Measurements from ENCODE around the gene CNNM1. TPM values are rescaled to one million over a fixed set of nuclear protein-coding genes. Genes with fewer than 3 reads are reported as not detected.
A peak's percentile ranks its signal among the peaks of the same experiment; 100 is the strongest.

The CNNM1 gene
- total RNA-seq, 2 donors from 2014 or later = 0.15 to 0.16 TPM

- H3K4me1 Mint-ChIP-seq = peaks cover 26% of the 10 kb centered on the region
- H3K27me3 Mint-ChIP-seq = no peaks in the 10 kb centered on the region
- DNase-seq (no peak), ATAC-seq (no peak)
- no peaks in the 10 kb centered on the region for H3K36me3 Mint-ChIP-seq (ENCODE audit: low read depth)
- H3K9me3 ChIP-seq (ENCODE audit: control insufficient read depth, low read length, poor library complexity, severe bottlenecking) = no peaks in the 10 kb centered on the region
- no peak overlapping the region for H3K27ac Mint-ChIP-seq
- peak overlapping the region; percentile 69 for H3K4me3 Mint-ChIP-seq
Measured at GRCh38 chr10:99432047-99432446, 102.9 kb downstream of the CNNM1 start.

- H3K4me1 Mint-ChIP-seq = peaks cover 26% of the 10 kb centered on the region
Measured at GRCh38 chr10:99432881-99433280, 103.7 kb downstream of the CNNM1 start.

GRCh38 chr10:99433378-99434020 is 104.3 kb downstream of the CNNM1 start:
- Mint-ChIP-seq H3K27me3 (no peaks in the 10 kb centered on the region), H3K27ac (peak overlapping the region; percentile 4), H3K4me3 (no peak overlapping the region), H3K36me3 (ENCODE audit: low read depth) (no peaks in the 10 kb centered on the region), H3K4me1 (peaks cover 26% of the 10 kb centered on the region)
- H3K9me3 ChIP-seq (ENCODE audit: control insufficient read depth, low read length, poor library complexity, severe bottlenecking) = no peaks in the 10 kb centered on the region
- ATAC-seq (no peak), DNase-seq (no peak)

More at GRCh38 chr10:99432881-99433280, 103.7 kb downstream of the CNNM1 start:
- peak overlapping the region; percentile 4 for H3K27ac Mint-ChIP-seq
- DNase-seq (no peak), ATAC-seq (no peak)
- no peaks in the 10 kb centered on the region for H3K27me3 Mint-ChIP-seq
- H3K36me3 Mint-ChIP-seq (ENCODE audit: low read depth) = no peaks in the 10 kb centered on the region
- no peak overlapping the region for H3K4me3 Mint-ChIP-seq
- no peaks in the 10 kb centered on the region for H3K9me3 ChIP-seq (ENCODE audit: control insufficient read depth, low read length, poor library complexity, severe bottlenecking)

- no peaks in the 10 kb centered on the region for H3K27me3 Mint-ChIP-seq
- H3K36me3 Mint-ChIP-seq (ENCODE audit: low read depth) = no peaks in the 10 kb centered on the region
- H3K4me1 Mint-ChIP-seq = peaks cover 17% of the 10 kb centered on the region
- H3K9me3 ChIP-seq (ENCODE audit: control insufficient read depth, low read length, poor library complexity, severe bottlenecking) = no peaks in the 10 kb centered on the region
- no peak for DNase-seq
- H3K4me3 Mint-ChIP-seq = no peak overlapping the region
- ATAC-seq = peak; percentile 69
- H3K27ac Mint-ChIP-seq = no peak overlapping the region
Measured at GRCh38 chr10:99435986-99436638, 107.0 kb downstream of the CNNM1 start.

- H3K27ac Mint-ChIP-seq = no peak overlapping the region
- no peaks in the 10 kb centered on the region for H3K27me3 Mint-ChIP-seq
- ATAC-seq = no peak
- no peak overlapping the region for H3K4me3 Mint-ChIP-seq
- H3K9me3 ChIP-seq (ENCODE audit: control insufficient read depth, low read length, poor library complexity, severe bottlenecking) = no peaks in the 10 kb centered on the region
- DNase-seq = no peak
- no peaks in the 10 kb centered on the region for H3K36me3 Mint-ChIP-seq (ENCODE audit: low read depth)
- peaks cover 9% of the 10 kb centered on the region for H3K4me1 Mint-ChIP-seq
Measured at GRCh38 chr10:99438890-99439289, 109.7 kb downstream of the CNNM1 start.

- no peak overlapping the region for H3K4me3 Mint-ChIP-seq
- ATAC-seq = no peak
- H3K27me3 Mint-ChIP-seq = peaks cover 17% of the 10 kb centered on the region
- H3K36me3 Mint-ChIP-seq (ENCODE audit: low read depth) = peaks cover 2% of the 10 kb centered on the region
- H3K9me3 ChIP-seq (ENCODE audit: control insufficient read depth, low read length, poor library complexity, severe bottlenecking) = no peaks in the 10 kb centered on the region
- no peak for DNase-seq
- H3K4me1 Mint-ChIP-seq = no peaks in the 10 kb centered on the region
- H3K27ac Mint-ChIP-seq = no peak overlapping the region
Measured at GRCh38 chr10:99442394-99442793, 113.2 kb downstream of the CNNM1 start.

- DNase-seq (no peak), ATAC-seq (no peak)
- no peak overlapping the region for H3K27ac Mint-ChIP-seq
- H3K4me3 Mint-ChIP-seq = no peak overlapping the region
- H3K4me1 Mint-ChIP-seq = no peaks in the 10 kb centered on the region
- H3K9me3 ChIP-seq (ENCODE audit: control insufficient read depth, low read length, poor library complexity, severe bottlenecking) = no peaks in the 10 kb centered on the region
- H3K27me3 Mint-ChIP-seq = peaks cover 25% of the 10 kb centered on the region
- peaks cover 2% of the 10 kb centered on the region for H3K36me3 Mint-ChIP-seq (ENCODE audit: low read depth)
Measured at GRCh38 chr10:99443500-99443899, 114.3 kb downstream of the CNNM1 start.

Other genes starting within 250 kb of the CNNM1 start
- gene HPSE2, start 93.5 kb upstream of the CNNM1 start, total RNA-seq = under 1 TPM in 1 of 2 donors, not detected in 1; 0.34 TPM
- 1 to 10 TPM; 7.0 to 7.7 TPM for gene GOT1, start 101.3 kb downstream of the CNNM1 start, total RNA-seq
- not detected for gene NKX2-3, start 203.6 kb downstream of the CNNM1 start, total RNA-seq